Epithelial cell of alveolus of lung (primary cell): ENCODE measurements around the gene CIDEA. TPM values are rescaled to one million over a fixed set of nuclear protein-coding genes. Genes with fewer than 3 reads are reported as not detected.

Experiments used
- total RNA-seq: library from RNA; depleted of rRNA; stranded (reverse); fragments of >200 nt; gene quantifications from 2 replicates; pipeline ENCODE4 v1.2.1, GENCODE V29; 2015

The CIDEA gene
- 0.91 TPM in 1 of 2 replicates, not detected in the other for total RNA-seq

GRCh38 chr18:12254136-12254819 is at the start of gene CIDEA:
Gene CIDEA (plus strand): TSS chr18:12254361. CDS start chr18:12254384, 23 bp downstream.

GRCh38 chr18:12307701-12308385 is 53.7 kb downstream of the CIDEA start, which contains the start of gene TUBB6:
Gene TUBB6 (plus strand): TSS chr18:12308241. CDS start chr18:12308293, 52 bp downstream.

Other genes starting within 250 kb of the CIDEA start
- gene ANKRD62, start 160.5 kb upstream of the CIDEA start, total RNA-seq = not detected in 2 replicates
- gene TUBB6, start 53.9 kb downstream of the CIDEA start, total RNA-seq = 214 and 843 TPM in 2 replicates
- 31.5 and 35.7 TPM in 2 replicates for gene AFG3L2, start 122.9 kb downstream of the CIDEA start, total RNA-seq
- gene PRELID3A, start 153.6 kb downstream of the CIDEA start, total RNA-seq = 1.3 and 4.2 TPM in 2 replicates